ENCODE results near the gene ZSCAN10.

DNA sequence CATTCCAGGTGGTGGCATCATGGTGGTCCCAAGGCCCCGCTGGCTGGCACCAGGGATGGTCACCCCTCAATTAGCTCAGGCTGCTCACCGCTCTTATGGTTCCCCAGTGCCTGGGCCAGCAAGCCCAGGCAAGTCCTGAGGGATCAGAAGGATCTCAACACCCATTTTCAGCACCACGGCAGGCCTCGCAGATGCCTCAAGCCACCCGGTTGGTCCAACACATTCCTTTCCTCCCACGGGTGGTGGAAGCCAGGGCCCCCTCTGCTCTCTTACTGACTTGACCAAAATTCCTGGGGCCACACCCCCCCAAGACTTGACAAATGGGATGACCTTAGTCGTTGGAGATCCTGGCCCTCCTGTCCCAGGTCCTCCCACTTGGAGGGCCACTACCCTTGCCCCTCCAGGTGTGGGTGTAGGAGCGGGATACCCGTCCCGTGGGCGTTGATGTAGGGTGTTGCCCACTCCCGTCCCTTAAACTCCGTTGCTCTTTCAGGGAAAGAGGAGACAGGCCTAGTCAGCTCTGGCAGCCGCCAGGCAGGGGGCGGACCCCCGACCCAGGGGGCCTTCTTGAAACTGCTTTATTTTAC is 19.2 kb upstream of the ZSCAN10 start:
- TF ChIP-seq CTCF (optimal IDR thresholded peaks at IDR 0.05 in 1 of 3, IDR thresholded peaks at IDR 0.05 in 1 of 3, conservative IDR thresholded peaks at IDR 0.05 in 1 of 3; ENCODE audit: extremely low read depth in 1 of 3, insufficient read depth in 2 of 3, low read length in 3 of 3) = no peak
- TF ChIP-seq EZH2 (IDR thresholded peaks at IDR 0.05; ENCODE audit: low read length) = no peak

All from keratinocyte (primary cell).